Activated CD4-positive, alpha-beta T cell treated with anti-CD3 and anti-CD28 coated beads, Interleukin-2, amount 50 U/mL, for 16 hours (primary cell): ENCODE measurements around the gene MYDGF.
"Not testable (repeated sequence)": the region's sequence is repeated elsewhere in the genome, so short reads cannot be mapped to it uniquely, and the experiment has no call there.

Experiments used
- DNase-seq: peaks from one replicate; pipeline ENCODE4 v3.0.0-alpha.2; 2020

The MYDGF gene

GRCh38 chr19:4669723-4670480 is at the start of gene MYDGF:
TSS of gene MYDGF (minus strand) at chr19:4670342. CDS start at chr19:4670334, 8 bp downstream.
- DNase-seq = peak; percentile 95

- no peak for DNase-seq
These were observed 49.3 kb upstream of the MYDGF start for GRCh38 chr19:4719499-4719866.

- DNase-seq = no peak
These were observed 48.0 kb upstream of the MYDGF start for GRCh38 chr19:4717966-4718701.

DNA sequence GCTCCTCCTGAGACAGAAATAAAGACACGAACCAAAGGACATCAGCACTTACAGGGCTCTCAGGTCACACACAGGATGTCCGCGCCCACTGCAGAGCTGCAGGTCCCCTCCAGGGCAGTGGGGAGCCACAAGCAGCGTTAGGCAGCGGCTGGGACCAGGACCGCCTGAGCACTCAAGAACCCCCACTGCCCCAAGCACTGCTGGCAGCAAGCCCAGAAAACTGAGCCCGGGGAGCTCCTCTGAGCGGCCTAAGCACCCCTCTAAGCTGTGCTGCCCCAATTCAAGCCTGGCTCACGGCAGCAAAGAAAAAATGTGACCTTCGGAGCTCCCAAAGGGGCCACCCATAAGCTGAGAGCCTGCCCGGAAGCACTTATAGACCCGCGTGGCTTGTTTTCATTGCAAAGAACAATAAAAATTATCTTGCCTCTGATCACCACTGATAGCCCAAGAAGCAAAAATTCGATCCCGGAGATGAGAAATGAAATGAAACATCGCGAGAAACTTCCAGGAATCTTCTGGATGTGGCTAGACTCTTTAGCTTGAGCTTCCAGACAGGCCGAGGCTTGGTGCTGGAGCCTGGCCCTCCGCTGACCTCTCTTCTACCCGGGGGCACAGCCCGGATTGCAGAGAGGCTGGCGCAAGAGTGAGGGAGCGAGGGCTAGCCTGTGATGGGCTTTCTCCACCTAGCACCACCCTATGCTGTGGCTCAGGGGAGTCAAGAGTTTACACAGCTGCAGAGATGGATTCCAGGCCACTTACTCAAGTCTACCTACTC is 47.2 kb upstream of the MYDGF start:
- DNase-seq = no peak

DNA sequence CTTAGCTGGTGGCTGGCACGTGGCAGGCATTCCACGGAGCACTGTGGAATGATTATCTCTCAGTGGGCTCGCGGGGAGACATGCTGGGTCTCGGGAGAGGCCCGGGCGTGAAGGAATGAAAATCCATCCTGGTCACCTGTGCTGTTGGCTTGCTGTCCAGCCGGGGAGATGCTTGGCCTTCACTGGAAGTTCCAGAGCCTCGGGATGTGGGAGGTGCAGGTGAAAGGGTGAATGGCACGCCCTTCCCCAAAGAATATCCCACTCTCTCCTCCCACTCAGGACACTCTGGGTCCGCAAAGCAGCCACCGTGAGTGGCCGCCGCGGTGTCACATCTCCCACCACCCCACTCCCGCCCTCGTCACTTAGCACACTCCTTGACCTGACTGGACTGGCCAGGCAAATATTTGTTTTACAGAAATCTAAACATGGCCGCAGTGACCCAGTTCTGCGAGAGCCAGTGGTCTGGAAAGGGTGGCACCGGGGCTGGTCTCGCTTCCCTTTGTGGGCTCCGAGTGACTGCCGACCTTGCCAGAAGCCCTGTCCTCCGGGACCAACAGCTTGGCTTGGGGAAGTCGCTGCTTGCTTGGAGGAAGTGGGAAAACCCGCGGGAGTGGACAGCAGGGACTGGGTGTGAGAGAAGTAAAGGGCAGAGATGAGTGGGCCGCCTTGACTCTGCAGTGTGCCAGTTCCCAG is 45.5 kb upstream of the MYDGF start:
- no peak for DNase-seq

DNA sequence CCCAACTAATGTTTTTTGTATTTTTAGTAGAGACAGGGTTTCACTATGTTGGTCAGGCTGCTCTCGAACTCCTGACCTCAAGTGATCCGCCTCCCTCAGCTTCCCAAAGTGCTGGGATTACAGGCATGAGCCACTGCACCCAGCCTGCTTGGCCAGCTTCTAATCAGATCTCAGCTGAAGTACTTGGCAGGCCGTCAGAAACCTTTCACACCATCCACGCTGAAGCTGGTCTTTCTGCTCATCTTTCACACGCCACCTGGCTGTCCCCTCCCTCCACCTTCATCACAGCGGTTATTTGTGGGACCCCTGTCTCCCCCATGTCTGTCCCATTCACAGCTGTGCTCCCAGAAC is 45.0 kb upstream of the MYDGF start:
- DNase-seq = not testable (repeated sequence)

DNA sequence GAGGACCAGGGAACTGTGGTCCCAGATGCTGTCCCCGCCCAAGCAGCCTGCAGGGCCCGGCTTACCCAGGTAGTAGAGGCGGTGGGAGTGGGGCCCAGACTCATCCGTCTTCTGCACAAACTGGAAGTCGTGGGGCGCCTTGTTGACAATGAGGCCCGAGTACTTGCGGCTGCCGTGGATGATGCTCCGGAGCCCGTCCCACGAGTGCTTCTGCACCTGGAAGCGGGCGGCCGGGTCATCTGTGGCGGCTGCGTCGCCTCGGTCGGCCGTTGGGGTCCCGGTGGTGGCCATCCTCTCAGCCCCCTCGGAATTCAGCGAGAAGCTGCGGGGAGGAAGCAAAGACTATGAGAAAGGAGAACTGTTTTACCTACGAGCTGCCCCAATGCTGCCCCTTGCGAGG is 43.9 kb upstream of the MYDGF start:
- DNase-seq = no peak

DNA sequence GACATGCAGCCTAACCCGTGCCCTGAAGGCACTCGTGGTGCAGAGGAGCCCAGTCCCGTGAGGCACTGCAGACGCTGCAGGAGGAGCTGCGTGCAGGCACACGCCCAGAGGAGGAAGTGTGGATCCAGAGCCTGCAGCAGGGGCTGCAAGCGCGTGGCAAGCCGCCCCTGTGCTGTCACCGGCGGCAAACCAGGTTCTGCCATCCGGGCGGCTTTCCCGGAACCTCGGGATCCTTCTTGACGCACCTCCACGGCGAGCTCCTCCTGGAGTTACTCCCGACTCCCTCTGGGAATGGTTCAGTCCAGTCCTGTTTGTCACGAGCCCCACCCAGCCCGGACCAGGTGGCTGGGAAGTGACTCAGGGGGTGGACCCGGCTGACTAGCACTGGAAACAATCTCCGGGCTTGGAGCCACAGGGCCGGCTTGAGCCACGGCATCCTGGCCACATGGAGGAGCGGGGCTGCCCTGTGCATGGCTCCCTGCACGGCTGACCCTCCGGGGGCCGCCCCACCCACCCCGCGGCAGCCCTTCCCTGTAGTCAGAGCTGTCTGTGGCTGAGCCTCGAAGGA is 43.3 kb upstream of the MYDGF start:
- no peak for DNase-seq

DNA sequence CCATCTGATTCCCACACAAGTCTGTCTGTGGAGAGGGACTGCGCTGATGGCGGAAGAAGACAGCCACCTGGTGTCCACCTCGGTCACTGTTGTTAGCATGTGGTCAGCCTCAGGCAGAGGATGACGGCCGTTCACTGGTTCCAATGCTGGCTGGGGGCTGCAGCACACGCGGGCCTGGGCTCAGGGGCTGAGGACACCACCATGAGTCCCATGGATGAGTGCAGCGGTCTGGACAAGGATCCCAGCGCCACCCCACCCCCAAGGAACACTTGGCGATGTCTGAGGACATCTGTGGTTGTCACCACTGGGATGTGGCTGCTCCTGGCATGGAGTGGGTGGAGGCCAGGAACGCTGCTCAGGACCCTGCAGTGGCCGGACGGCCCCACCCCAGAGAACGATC is 42.6 kb upstream of the MYDGF start:
- no peak for DNase-seq

- DNase-seq = no peak
These were observed 41.1 kb upstream of the MYDGF start for GRCh38 chr19:4711211-4711610.

GRCh38 chr19:4710281-4710600 is 40.1 kb upstream of the MYDGF start:
- DNase-seq = no peak

DNA sequence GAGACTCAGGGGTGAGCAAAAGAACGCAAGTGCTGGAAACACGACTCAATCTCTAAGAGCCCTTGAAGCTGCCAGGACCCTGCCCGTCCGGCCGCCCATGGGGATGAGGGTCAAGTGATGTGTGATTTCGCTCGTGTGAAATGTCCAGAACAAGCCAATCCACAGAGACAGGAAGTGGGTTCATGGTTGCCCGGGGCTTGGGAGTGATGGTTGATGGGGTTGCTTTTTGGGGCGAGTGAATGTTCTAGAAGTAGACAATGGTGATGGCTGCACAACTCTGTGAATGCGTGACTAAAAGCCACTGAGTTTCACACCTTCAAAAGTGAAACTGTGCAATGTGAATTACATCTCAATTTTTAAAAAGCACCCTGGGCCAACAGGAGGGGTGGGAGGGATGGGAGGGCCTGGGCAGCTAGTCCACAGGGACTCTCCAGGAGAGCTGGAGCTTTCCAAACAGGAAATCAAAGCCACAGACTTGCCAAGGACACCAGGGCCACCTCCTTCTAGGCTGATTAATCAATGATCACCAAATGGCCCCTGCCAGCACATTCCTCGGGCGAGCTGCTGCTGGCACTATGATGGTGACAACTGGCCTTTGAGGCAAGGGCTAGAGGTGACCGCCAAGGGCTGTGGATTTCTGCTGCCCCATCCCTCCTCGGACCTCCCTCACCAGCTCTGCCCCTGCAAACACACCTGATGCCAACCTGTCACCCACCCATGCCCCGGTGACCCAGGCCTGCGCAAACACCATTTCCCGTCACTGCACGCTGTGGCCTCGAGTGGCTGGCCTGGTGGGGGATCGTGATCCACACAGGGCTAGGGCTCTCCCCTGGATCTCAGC is 39.5 kb upstream of the MYDGF start:
- no peak for DNase-seq

GRCh38 chr19:4707956-4708650 is 38.0 kb upstream of the MYDGF start:
- no peak for DNase-seq

GRCh38 chr19:4707322-4707721 is 37.2 kb upstream of the MYDGF start:
- no peak for DNase-seq

GRCh38 chr19:4705413-4706131 is 35.4 kb upstream of the MYDGF start:
- no peak for DNase-seq

DNA sequence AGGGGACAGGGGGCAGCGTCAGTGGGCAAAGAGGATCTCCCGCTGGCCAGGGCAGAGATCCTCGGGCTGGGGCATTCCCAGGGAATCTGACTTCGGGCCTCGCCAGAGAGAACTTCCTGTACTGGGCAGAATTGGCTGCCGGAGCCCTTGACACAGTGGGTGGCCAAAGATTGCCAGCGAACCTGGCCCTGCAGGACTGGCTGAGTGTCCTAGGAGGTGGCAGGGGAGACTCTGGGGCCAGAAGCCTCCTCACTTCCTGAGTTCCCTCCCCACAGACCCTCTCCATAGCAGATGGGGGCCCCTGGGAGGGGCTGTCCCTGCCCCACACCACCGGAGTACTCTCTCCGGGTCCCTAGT is 34.2 kb upstream of the MYDGF start:
- DNase-seq = no peak

- no peak for DNase-seq
These were observed 33.7 kb upstream of the MYDGF start for GRCh38 chr19:4703671-4704316.

GRCh38 chr19:4702764-4703163 is 32.6 kb upstream of the MYDGF start:
- DNase-seq = no peak

DNA sequence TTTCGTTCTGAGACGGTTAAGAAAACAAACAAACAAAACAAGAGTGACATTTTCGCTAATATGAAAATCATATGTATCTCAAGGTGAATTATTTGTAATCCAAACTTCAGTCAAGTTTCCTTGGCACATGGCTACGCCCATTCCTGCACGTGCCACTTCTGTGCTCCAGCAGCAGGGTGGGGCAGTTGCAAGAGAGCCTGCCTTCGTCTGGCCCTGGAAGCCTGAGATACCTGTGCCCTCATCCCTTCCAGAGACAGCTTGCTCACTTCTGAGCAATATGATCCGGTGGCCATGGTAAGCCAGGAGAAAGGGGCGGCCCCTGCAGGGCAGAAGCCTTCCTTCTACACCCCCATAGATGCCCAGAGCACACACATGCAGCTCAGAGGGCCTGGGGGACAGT is 31.4 kb upstream of the MYDGF start:
- no peak for DNase-seq

GRCh38 chr19:4700693-4700970 is 30.5 kb upstream of the MYDGF start:
- no peak for DNase-seq
